Measurements from ENCODE around the gene FNDC4. TPM values are rescaled to one million over a fixed set of nuclear protein-coding genes. Genes with fewer than 3 reads are reported as not detected.

FNDC4 gene
- total RNA-seq, 1 donor from 2014 or later: 7.3 TPM

- Histone ChIP-seq H3K4me2 (ENCODE audit: low read length) (no peak overlapping the region), H2AFZ (ENCODE audit: low read depth, low read length) (no peak overlapping the region), H3K27ac (ENCODE audit: low read depth, low read length) (no peak overlapping the region), H3K4me3 (ENCODE audit: insufficient read depth, low read depth, low read length) (no peak overlapping the region), H3K9ac (ENCODE audit: low read length) (no peak overlapping the region), H4K20me1 (ENCODE audit: insufficient read depth, low read length) (no peaks in the 10 kb centered on the region), H3K27me3 (ENCODE audit: insufficient read depth, low read length) (no peaks in the 10 kb centered on the region), H3K4me1 (ENCODE audit: insufficient read depth, low read length) (no peaks in the 10 kb centered on the region), H3K9me3 (ENCODE audit: insufficient read depth, low read depth, low read length) (no peaks in the 10 kb centered on the region), H3K79me2 (ENCODE audit: insufficient read depth, low read length) (no peaks in the 10 kb centered on the region), H3K36me3 (ENCODE audit: insufficient read depth, low read length) (peaks cover 22% of the 10 kb centered on the region)
- Mint-ChIP-seq H3K36me3 (ENCODE audit: low read depth, unreplicated experiment) (peaks cover 22% of the 10 kb centered on the region), H3K27me3 (ENCODE audit: low read depth, unreplicated experiment) (no peaks in the 10 kb centered on the region), H3K27ac (ENCODE audit: unreplicated experiment) (no peak overlapping the region), H3K4me1 (ENCODE audit: low read depth, unreplicated experiment) (no peaks in the 10 kb centered on the region), H3K4me3 (ENCODE audit: unreplicated experiment) (no peak overlapping the region), H3K9me3 (ENCODE audit: unreplicated experiment) (no peaks in the 10 kb centered on the region)
- no peak for DNase-seq (ENCODE audit: low read depth)
- FAIRE-seq: no peak
- no peak for TF ChIP-seq CTCF (IDR thresholded peaks at IDR 0.05; ENCODE audit: insufficient read depth, low read depth, low read length)
- no peak for TF ChIP-seq EZH2 (IDR thresholded peaks at IDR 0.05; ENCODE audit: insufficient read depth, low read length)
Observed at GRCh38 chr2:27448381-27448780, 46.6 kb downstream of the FNDC4 start.

GRCh38 chr2:27446057-27446456 lies 48.9 kb downstream of the FNDC4 start:
- no peak for TF ChIP-seq EZH2 (IDR thresholded peaks at IDR 0.05; ENCODE audit: insufficient read depth, low read length)
- no peak for TF ChIP-seq CTCF (IDR thresholded peaks at IDR 0.05; ENCODE audit: insufficient read depth, low read depth, low read length)
- Histone ChIP-seq H3K4me1 (ENCODE audit: insufficient read depth, low read length) (no peaks in the 10 kb centered on the region), H3K27ac (ENCODE audit: low read depth, low read length) (no peak overlapping the region), H3K4me3 (ENCODE audit: insufficient read depth, low read depth, low read length) (no peak overlapping the region), H4K20me1 (ENCODE audit: insufficient read depth, low read length) (peaks cover 8% of the 10 kb centered on the region), H3K9ac (ENCODE audit: low read length) (no peak overlapping the region), H3K9me3 (ENCODE audit: insufficient read depth, low read depth, low read length) (no peaks in the 10 kb centered on the region), H3K36me3 (ENCODE audit: insufficient read depth, low read length) (peaks cover 15% of the 10 kb centered on the region), H3K27me3 (ENCODE audit: insufficient read depth, low read length) (no peaks in the 10 kb centered on the region), H3K4me2 (ENCODE audit: low read length) (no peak overlapping the region), H2AFZ (ENCODE audit: low read depth, low read length) (no peak overlapping the region), H3K79me2 (ENCODE audit: insufficient read depth, low read length) (no peaks in the 10 kb centered on the region)
- FAIRE-seq (no peak), DNase-seq (ENCODE audit: low read depth) (no peak)
- no peak overlapping the region for H3K27ac Mint-ChIP-seq (ENCODE audit: unreplicated experiment)
- H3K4me3 Mint-ChIP-seq (ENCODE audit: unreplicated experiment): no peak overlapping the region
- H3K4me1 Mint-ChIP-seq (ENCODE audit: low read depth, unreplicated experiment): no peaks in the 10 kb centered on the region
- no peaks in the 10 kb centered on the region for H3K9me3 Mint-ChIP-seq (ENCODE audit: unreplicated experiment)
- peaks cover 29% of the 10 kb centered on the region for H3K36me3 Mint-ChIP-seq (ENCODE audit: low read depth, unreplicated experiment)
- H3K27me3 Mint-ChIP-seq (ENCODE audit: low read depth, unreplicated experiment): no peaks in the 10 kb centered on the region

- no peaks in the 10 kb centered on the region for H3K4me1 ChIP-seq (ENCODE audit: insufficient read depth, low read length)
- H3K27ac Mint-ChIP-seq (ENCODE audit: unreplicated experiment): no peak overlapping the region
- TF ChIP-seq EZH2 (IDR thresholded peaks at IDR 0.05; ENCODE audit: insufficient read depth, low read length) (no peak), CTCF (IDR thresholded peaks at IDR 0.05; ENCODE audit: insufficient read depth, low read depth, low read length) (no peak)
- peaks cover 2% of the 10 kb centered on the region for H3K4me1 Mint-ChIP-seq (ENCODE audit: low read depth, unreplicated experiment)
- no peak overlapping the region for H3K4me3 ChIP-seq (ENCODE audit: insufficient read depth, low read depth, low read length)
- H2AFZ ChIP-seq (ENCODE audit: low read depth, low read length): no peak overlapping the region
- H3K27me3 Mint-ChIP-seq (ENCODE audit: low read depth, unreplicated experiment): no peaks in the 10 kb centered on the region
- H3K4me2 ChIP-seq (ENCODE audit: low read length): no peak overlapping the region
- DNase-seq (ENCODE audit: low read depth): no peak
- peaks cover 20% of the 10 kb centered on the region for H3K36me3 ChIP-seq (ENCODE audit: insufficient read depth, low read length)
- no peaks in the 10 kb centered on the region for H3K9me3 Mint-ChIP-seq (ENCODE audit: unreplicated experiment)
- no peak overlapping the region for H3K4me3 Mint-ChIP-seq (ENCODE audit: unreplicated experiment)
- peaks cover 12% of the 10 kb centered on the region for H4K20me1 ChIP-seq (ENCODE audit: insufficient read depth, low read length)
- no peaks in the 10 kb centered on the region for H3K79me2 ChIP-seq (ENCODE audit: insufficient read depth, low read length)
- no peak overlapping the region for H3K9ac ChIP-seq (ENCODE audit: low read length)
- no peak overlapping the region for H3K27ac ChIP-seq (ENCODE audit: low read depth, low read length)
- no peak for FAIRE-seq
- H3K27me3 ChIP-seq (ENCODE audit: insufficient read depth, low read length): no peaks in the 10 kb centered on the region
- H3K36me3 Mint-ChIP-seq (ENCODE audit: low read depth, unreplicated experiment): peaks cover 32% of the 10 kb centered on the region
- H3K9me3 ChIP-seq (ENCODE audit: insufficient read depth, low read depth, low read length): no peaks in the 10 kb centered on the region
Observed at GRCh38 chr2:27445615-27446014, 49.4 kb downstream of the FNDC4 start.

Measured in astrocyte (in vitro differentiated cells and primary cell).